MV-4-11 (cell line): ENCODE measurements around the gene EPHB1.

ENCODE experiments used
- DNase-seq: peaks from one replicate; lab custom pipeline; 2025; lab: John Stamatoyannopoulos, UW

The EPHB1 gene

GRCh38 chr3:134794950-134795745 is at the start of gene EPHB1:
TSS of gene EPHB1 (plus strand) at chr3:134795260.
- peak; percentile 46 for DNase-seq

GRCh38 chr3:134748698-134749097 is 46.4 kb upstream of the EPHB1 start:
- DNase-seq: no peak

GRCh38 chr3:134749174-134749573 is 45.9 kb upstream of the EPHB1 start:
- DNase-seq: no peak

GRCh38 chr3:134749802-134750553 is 45.1 kb upstream of the EPHB1 start:
- no peak for DNase-seq

GRCh38 chr3:134751831-134752230 is 43.2 kb upstream of the EPHB1 start:
- no peak for DNase-seq

- no peak for DNase-seq
Measured at GRCh38 chr3:134752761-134753461, 42.1 kb upstream of the EPHB1 start.

GRCh38 chr3:134753999-134754742 is 40.9 kb upstream of the EPHB1 start:
- DNase-seq: no peak

GRCh38 chr3:134754768-134755559 is 40.1 kb upstream of the EPHB1 start:
- peak; percentile 6 for DNase-seq

GRCh38 chr3:134755821-134756220 is 39.2 kb upstream of the EPHB1 start:
- no peak for DNase-seq

- no peak for DNase-seq
Measured at GRCh38 chr3:134757549-134758069, 37.5 kb upstream of the EPHB1 start.

GRCh38 chr3:134761213-134761612 is 33.8 kb upstream of the EPHB1 start:
- no peak for DNase-seq

GRCh38 chr3:134762016-134762415 is 33.0 kb upstream of the EPHB1 start:
- DNase-seq: no peak

- no peak for DNase-seq
Measured at GRCh38 chr3:134765468-134765867, 29.6 kb upstream of the EPHB1 start.

GRCh38 chr3:134766290-134766689 is 28.8 kb upstream of the EPHB1 start:
- no peak for DNase-seq

GRCh38 chr3:134768116-134768515 is 26.9 kb upstream of the EPHB1 start:
- no peak for DNase-seq

- DNase-seq: no peak
Measured at GRCh38 chr3:134768837-134769236, 26.2 kb upstream of the EPHB1 start.

GRCh38 chr3:134769287-134769868 is 25.7 kb upstream of the EPHB1 start:
- DNase-seq: no peak

- no peak for DNase-seq
Measured at GRCh38 chr3:134772011-134772410, 23.0 kb upstream of the EPHB1 start.

GRCh38 chr3:134772591-134772990 is 22.5 kb upstream of the EPHB1 start:
- no peak for DNase-seq

- no peak for DNase-seq
Measured at GRCh38 chr3:134775831-134776230, 19.2 kb upstream of the EPHB1 start.

GRCh38 chr3:134776518-134776917 is 18.5 kb upstream of the EPHB1 start:
- DNase-seq: no peak
